COLO668 (cell line): ENCODE measurements around the gene LRRC10.

Experiments used
- DNase-seq: peaks from one replicate; lab custom pipeline; 2025; ENCODE audit not compliant: unreplicated experiment; lab: John Stamatoyannopoulos, UW

LRRC10 gene

GRCh38 chr12:69570545-69571399 lies 39.9 kb downstream of the LRRC10 start:
- DNase-seq = peak; percentile 49

DNA sequence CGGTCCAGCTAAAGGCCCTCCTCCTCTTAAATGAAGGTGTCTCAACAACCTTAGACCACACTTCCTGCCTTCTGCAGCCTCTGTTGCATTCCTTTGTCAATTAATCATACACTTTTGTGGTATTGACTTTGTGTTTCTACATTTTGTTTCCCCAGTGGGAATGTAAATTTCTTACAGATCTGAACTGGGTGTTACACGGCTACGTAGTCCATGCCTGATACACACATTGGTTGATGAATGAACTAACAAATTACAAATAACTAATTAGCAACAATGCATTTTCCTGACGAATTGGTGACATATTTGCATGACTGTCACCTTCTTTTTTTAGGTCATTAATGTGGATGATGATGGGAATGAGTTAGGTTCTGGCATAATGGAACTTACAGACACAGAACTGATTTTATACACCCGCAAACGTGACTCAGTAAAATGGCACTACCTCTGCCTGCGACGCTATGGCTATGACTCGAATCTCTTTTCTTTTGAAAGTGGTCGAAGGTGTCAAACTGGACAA lies 40.6 kb downstream of the LRRC10 start:
- DNase-seq = no peak

DNA sequence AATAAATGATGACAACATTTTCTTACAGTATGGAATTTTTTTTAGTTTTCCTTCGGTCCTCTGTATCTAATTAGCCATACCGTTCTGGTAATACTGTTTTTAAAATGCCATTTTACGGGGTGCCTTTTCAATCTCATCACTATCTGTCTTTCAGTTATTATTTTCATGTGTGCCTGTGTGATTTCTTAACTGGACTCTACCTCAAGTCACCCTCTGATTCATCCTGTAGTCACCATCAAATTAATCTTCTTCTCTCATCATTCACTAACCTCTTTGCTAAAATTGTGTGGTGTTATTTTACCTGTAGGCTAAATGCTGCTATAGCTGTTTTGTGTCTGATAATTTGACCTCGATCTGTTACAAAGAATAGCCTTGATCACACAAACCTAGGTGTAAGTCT lies 41.5 kb downstream of the LRRC10 start:
- DNase-seq = no peak

GRCh38 chr12:69566603-69567002 lies 44.1 kb downstream of the LRRC10 start:
- DNase-seq = no peak

DNA sequence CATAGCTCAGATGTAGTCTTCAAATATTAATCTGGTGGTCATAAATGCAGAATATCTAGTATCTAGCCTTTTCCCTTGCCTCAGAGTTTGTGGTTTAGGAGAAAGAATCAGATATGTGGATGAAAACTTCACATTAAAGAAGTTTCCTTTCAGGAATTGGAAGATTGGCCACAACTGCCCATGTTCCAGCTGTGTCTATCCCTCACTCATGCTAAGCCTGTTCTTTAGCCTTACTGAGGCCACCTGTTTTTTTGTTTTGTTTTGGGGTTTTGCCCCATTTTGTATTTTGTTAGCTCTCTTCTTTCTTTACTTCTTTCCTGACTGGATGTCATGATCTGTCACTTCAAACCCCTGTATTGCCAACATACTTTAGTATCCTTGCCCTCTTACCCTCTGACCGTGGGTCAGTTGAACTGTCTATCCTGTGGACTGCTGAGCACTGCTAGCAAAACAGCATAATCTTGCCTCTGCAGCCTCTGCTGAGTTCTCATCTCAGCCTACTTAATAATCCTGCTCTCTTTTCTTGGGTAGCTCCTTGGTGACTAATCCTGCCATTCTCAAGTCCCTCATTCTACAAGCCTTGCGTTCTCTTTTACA lies 47.4 kb downstream of the LRRC10 start:
- no peak for DNase-seq
